Heart left ventricle (tissue), 16 donors: ENCODE data around the gene ZNF366. TPM values are rescaled to one million over a fixed set of nuclear protein-coding genes. Genes with fewer than 3 reads are reported as not detected.

Experiments used
- ATAC-seq, 4 donors: fragments of 200-7000 bp; cut with Tn5 transposase; one replicate each; pipeline ENCODE4 v1.9.1; 2020 to 2022; ENCODE audit warnings: moderate library complexity in 4 of 4, mild to moderate bottlenecking in 3 of 4, moderate number of reproducible peaks in 1 of 4
- DNase-seq, 5 donors: peaks; one replicate each; pipeline ENCODE4 v3.0.0-alpha.2; 2020
- H3K27ac ChIP-seq, 12 donors: fragments of 200-600 bp; sonication (generic) in 4 of 12; one replicate each; pipeline versions ENCODE4 v1.5.0 to v1.8.0; 2016 to 2022; ENCODE audit warnings: mild to moderate bottlenecking in 2 of 12
- H3K27me3 ChIP-seq, 9 donors: fragments of 200-600 bp; sonication (generic) in 2 of 9; one replicate each; pipeline versions ENCODE4 v1.5.1 to v1.8.0; 2016 to 2022; ENCODE audit warnings: mild to moderate bottlenecking in 3 of 9
- H3K36me3 ChIP-seq, 9 donors: fragments of 200-600 bp; sonication (generic) in 2 of 9; one replicate each; pipeline versions ENCODE4 v1.5.0 to v1.8.0; 2018 to 2022; ENCODE audit warnings: mild to moderate bottlenecking in 2 of 9
- H3K4me1 ChIP-seq, 12 donors: fragments of 200-600 bp; sonication (generic) in 4 of 12; one replicate each; pipeline versions ENCODE4 v1.5.0 to v1.8.0; 2016 to 2022; ENCODE audit warnings: mild to moderate bottlenecking in 3 of 12
- H3K4me3 ChIP-seq, 12 donors: fragments of 200-600 bp; sonication (generic) in 4 of 12; one replicate each; pipeline versions ENCODE4 v1.5.0 to v1.8.0; 2017 to 2022; ENCODE audit warnings: mild to moderate bottlenecking in 9 of 12, moderate library complexity in 4 of 12
- H3K9me3 ChIP-seq, 12 donors: fragments of 200-600 bp; sonication (generic) in 4 of 12; one replicate each; pipeline versions ENCODE4 v1.5.0 to v1.8.0; 2016 to 2022; ENCODE audit warnings: mild to moderate bottlenecking in 1 of 12
- CTCF ChIP-seq, 12 donors: fragments of 200-600 bp; sonication (generic) in 4 of 12; IDR thresholded peaks; one replicate each; pipeline versions ENCODE4 v1.5.0 to v1.8.0; 2018 to 2022; ENCODE audit warnings: antibody characterized with exemption in 12 of 12, mild to moderate bottlenecking in 5 of 12
- POLR2A ChIP-seq, 2 donors: fragments of 450-650 bp; IDR thresholded peaks; one replicate each; pipeline ENCODE4 v1.6.1; 2017; ENCODE audit warnings: antibody characterized with exemption in 2 of 2, mild to moderate bottlenecking in 2 of 2, moderate library complexity in 2 of 2
- WGBS, 4 donors: extraction: QIAGEN DNeasy Blood & Tissue Kit in 2 of 4; methylation state at CpG; one replicate each; pipeline versions ENCODE4 v1.1.5 to v1.1.7; 2013 to 2018; 5-methylcytosine and 5-hydroxymethylcytosine counted together
- intact Hi-C, 10 donors: fragments of 100-400 bp; cut with DNase I; formaldehyde crosslinking; loops; one replicate each; pipeline versions ENCODE4 v1.11.1 to v1.14.2; 2022
- polyA plus RNA-seq, 2 donors: library from polyadenylated mRNA; stranded (reverse); fragments of 200-250 nt; gene quantifications; one replicate each; pipeline ENCODE4 v1.2.3, GENCODE V29; 2013
- total RNA-seq, 9 donors: library from RNA; depleted of rRNA in 2 of 9; stranded (reverse); fragments of >200 nt in 2 of 9; fragmentation: NEBNext Ultra II Directional in 3 of 9; extraction: Animal tissue kit (Norgen Biotek cat#: 25700) in 3 of 9; gene quantifications; one replicate each; pipeline versions ENCODE4 v1.1.0 to v1.2.4, GENCODE V29; 2016 to 2023
- donor health status: ischemic (EF 13 %, LVEDD 7.1; RV severe dilation, severe dysfunction).
- donor health status: healthy with polysubstance abuse.
- donor health status: DM: no; HTN: yes; CAD: no.
- donor health status: DM: no; HTN: no; CAD: no.
- donor health status: ischemic (EF 25% LVEDD 6.9; RV normal size, moderate dysfunction).
- donor health status: ischemic (EF 25% LVEDD 5.7; RV mildly dilated, moderate dysfunction).
- donor health status: healthy.
- donor health status: DM: yes; HTN: yes; CAD: no.
- donor health status: ischemic (EF 35%, LVEDD 5.7; RV mildly dilated, moderate dysfunction).
- donor health status: nonischemic (EF 11% LVEDD 7.7; RV severe dilation, severe dysfunction).
- donor health status: DM: yes; HTN: yes; CAD: no.
- donor health status: PGD.
- donor health status: ischemic (EF 29% LVEDD 5.4; RV normal size, mild dysfunction).
- donor health status: nonischemic (EF 23%, LVEDD 6.1; RV moderate dilation, normal function).

The ZNF366 gene
- total and polyA plus RNA-seq, 11 donors: 2.1 to 18.5 (median 5.5) TPM

DNA sequence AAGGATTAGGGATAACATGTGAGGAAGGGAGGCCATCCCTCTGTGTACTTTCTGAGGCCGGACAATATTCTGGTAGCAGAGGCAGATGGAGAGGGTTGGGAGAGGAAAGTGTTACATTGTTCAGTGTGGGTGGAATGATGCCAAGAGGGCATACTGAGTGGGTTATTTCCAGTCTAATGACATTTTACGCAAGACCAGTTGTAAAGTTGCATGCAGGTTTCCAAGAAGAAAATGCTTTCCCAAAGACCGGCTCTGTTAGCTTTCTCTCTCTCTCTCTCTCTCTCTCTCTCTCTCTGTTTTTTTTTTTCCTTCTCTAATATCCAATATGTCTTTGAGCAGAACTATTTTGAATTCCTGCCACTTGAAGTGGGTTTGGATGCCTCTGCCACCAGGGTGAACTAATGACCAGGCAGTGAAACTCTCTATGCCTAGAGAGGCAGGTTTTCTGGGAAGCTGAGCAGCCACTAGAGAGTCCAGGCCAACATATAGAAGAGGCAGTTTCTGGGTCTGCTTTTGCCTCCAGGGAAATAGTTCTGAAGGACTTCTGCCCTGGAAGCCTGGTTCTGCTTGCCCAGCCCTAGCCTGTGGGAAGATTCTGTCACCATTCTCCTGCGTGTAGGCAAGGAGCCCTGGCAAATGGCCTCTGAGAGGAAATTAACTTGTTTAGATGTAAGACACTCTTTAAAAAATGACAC lies 24.4 kb upstream of the ZNF366 start:
- Histone ChIP-seq H3K9me3 (peaks cover 0 to 10% (median 0%) of the 10 kb centered on the region in 12 donors), H3K36me3 (no peaks in the 10 kb centered on the region), H3K27me3 (peaks cover 0 to 7% (median 0%) of the 10 kb centered on the region in 9 donors), H3K27ac (no peak overlapping the region), H3K4me3 (no peak overlapping the region), H3K4me1 (no peaks in the 10 kb centered on the region)
- ATAC-seq (no peak), DNase-seq (no peak)
- 87 to 92% (median 90%) methylated on average over 4 of the region's 4 CpGs for WGBS, 4 donors
- no peak for TF ChIP-seq POLR2A (IDR thresholded peaks at IDR 0.05)
- TF ChIP-seq CTCF (IDR thresholded peaks at IDR 0.05): no peak
- intact Hi-C loops: no loop called here

- intact Hi-C loops: no loop called here
- no peak for DNase-seq
- TF ChIP-seq CTCF (IDR thresholded peaks at IDR 0.05) (no peak), POLR2A (IDR thresholded peaks at IDR 0.05) (no peak)
These were observed 23.0 kb upstream of the ZNF366 start for GRCh38 chr5:72530196-72530595.

DNA sequence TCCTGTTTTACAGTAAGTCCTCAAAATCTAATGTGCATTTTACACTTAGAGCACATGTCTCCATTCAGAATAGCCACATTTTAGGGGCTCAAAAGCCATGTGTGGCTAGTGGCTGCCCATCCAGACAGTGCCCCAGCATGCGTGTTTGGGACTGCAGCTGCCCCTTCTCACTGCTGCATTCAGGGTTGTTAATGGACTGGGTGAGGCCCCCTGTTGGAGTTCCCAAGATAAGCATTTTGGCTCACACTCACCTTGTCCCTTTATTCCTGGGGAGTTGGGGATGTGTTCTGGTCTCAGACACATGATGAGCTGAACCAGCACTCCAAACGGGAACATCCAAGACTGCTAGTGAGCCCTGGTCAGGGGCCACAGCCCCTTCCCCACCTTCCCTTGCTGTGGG lies 22.2 kb upstream of the ZNF366 start:
- Histone ChIP-seq H3K27me3 (peaks cover 0 to 7% (median 0%) of the 10 kb centered on the region in 9 donors), H3K9me3 (peaks cover 0 to 10% (median 0%) of the 10 kb centered on the region in 12 donors), H3K4me1 (no peaks in the 10 kb centered on the region), H3K4me3 (no peak overlapping the region), H3K27ac (no peak overlapping the region), H3K36me3 (no peaks in the 10 kb centered on the region)
- TF ChIP-seq POLR2A (IDR thresholded peaks at IDR 0.05): no peak
- no peak for TF ChIP-seq CTCF (IDR thresholded peaks at IDR 0.05)
- DNase-seq (no peak), ATAC-seq (no peak)
- WGBS, 4 donors: 93 to 97% (median 94%) methylated on average over 2 of the region's 2 CpGs
- intact Hi-C loops: no loop called here

More at GRCh38 chr5:72530196-72530595, 23.0 kb upstream of the ZNF366 start:
- Histone ChIP-seq H3K36me3 (no peaks in the 10 kb centered on the region), H3K4me1 (no peaks in the 10 kb centered on the region), H3K27me3 (peaks cover 0 to 7% (median 0%) of the 10 kb centered on the region in 9 donors), H3K9me3 (peaks cover 0 to 10% (median 0%) of the 10 kb centered on the region in 12 donors), H3K27ac (no peak overlapping the region), H3K4me3 (no peak overlapping the region)
- WGBS, 4 donors: 86 to 92% (median 88%) methylated on average over 7 of the region's 7 CpGs
- no peak for ATAC-seq

- H3K36me3 ChIP-seq: no peaks in the 10 kb centered on the region
- H3K27me3 ChIP-seq: no peaks in the 10 kb centered on the region
- peak overlapping the region in 1 of 12 donors; percentile 11 for H3K27ac ChIP-seq
- peak in 2 of 4 donors; percentile 27 to 31 for ATAC-seq
- DNase-seq: no peak
- intact Hi-C loops: loop anchor here in 5 of 10 donors (2.0 kb wide), 2 partner anchors 159 to 161 kb away; no protein-coding TSS in a partner anchor
- H3K4me1 ChIP-seq: peaks cover 0 to 8% (median 2%) of the 10 kb centered on the region in 12 donors
- TF ChIP-seq CTCF (IDR thresholded peaks at IDR 0.05) (no peak), POLR2A (IDR thresholded peaks at IDR 0.05) (no peak)
- no peak overlapping the region for H3K4me3 ChIP-seq
- H3K9me3 ChIP-seq: peaks cover 0 to 9% (median 0%) of the 10 kb centered on the region in 12 donors
These were observed 18.6 kb upstream of the ZNF366 start for GRCh38 chr5:72525816-72526215.
